HG03342 (cell line): ENCODE results near the gene CYB5R3.
"Not testable (repeated sequence)": the region's sequence is repeated elsewhere in the genome, so short reads cannot be mapped to it uniquely, and the experiment has no call there.

Experiments
- ATAC-seq: cut with Tn5 transposase; IDR thresholded peaks from one replicate; pipeline ENCODE4 v1.9.1; 2021; ENCODE audit warnings: mild to moderate bottlenecking, moderate library complexity; ENCODE audit not compliant: unreplicated experiment

Gene CYB5R3

DNA sequence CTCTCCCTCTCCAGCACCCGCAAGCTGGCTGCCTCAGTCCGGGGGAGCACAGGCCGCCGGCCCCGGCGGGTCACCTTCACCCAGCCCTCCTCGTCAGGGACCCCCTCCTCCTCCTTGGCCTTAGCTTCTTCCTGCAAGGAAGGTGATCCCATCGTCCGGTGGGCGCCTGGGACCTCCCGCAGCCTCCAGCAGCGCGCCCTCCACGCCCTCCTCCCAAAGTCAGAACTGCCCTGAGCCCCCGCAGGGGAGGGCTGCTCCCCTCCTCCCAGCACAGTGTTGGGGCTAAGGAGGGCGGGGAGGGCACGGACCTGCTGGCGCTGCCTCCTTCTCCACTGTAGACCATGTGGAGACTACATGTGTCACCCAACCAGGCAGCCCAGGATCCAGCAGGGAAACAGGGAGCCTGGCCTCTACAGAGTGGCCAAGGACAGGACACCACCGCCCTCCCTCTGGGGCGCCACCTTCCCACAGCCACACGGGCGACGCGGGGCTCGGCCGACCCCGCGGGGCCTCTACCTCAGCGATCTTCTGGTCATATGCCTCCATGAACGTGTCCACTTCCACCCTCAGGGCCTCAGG lies 73.1 kb downstream of the CYB5R3 start:
- not testable (repeated sequence) for ATAC-seq

DNA sequence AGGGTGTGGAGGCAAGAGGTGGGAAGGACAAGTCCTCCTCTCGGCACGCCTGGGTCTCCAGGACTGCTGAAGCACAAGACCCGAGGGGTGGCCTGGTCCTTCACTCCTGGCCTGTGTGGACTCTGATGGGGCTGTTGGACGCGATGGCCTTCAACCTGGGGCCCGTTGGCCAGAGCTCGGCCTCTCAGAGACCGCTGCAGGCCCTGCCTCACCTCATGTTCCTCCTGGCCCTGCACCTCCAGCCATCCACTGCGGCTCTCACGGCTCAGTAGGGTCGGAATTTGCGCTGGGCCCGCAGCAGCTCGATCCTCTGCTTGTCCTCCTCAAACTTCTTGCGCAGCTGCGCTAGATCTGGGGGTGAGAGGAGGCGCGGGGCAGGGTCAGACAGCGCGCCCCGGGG lies 74.7 kb downstream of the CYB5R3 start:
- ATAC-seq, result not testable (repeated sequence)

DNA sequence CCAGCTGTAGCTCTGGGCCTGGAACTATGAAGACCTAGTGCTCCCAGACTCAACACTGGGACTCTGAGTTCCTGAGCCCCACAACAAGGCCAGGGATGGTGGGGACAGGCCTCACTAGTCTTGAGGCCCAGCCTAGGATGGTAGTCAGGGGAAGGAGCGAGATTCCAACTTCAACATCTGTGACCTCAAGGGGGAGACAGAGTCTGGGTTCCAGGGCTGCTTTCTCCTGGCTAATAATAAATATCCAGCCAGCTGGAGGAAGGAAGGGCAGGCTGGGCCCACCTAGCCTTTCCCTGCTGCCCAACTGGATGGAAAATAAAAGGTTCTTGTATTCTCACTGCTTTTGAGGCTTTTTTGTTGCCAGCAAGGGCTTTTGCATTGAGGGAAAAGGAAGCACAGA lies 75.1 kb downstream of the CYB5R3 start:
- ATAC-seq, result not testable (repeated sequence)

DNA sequence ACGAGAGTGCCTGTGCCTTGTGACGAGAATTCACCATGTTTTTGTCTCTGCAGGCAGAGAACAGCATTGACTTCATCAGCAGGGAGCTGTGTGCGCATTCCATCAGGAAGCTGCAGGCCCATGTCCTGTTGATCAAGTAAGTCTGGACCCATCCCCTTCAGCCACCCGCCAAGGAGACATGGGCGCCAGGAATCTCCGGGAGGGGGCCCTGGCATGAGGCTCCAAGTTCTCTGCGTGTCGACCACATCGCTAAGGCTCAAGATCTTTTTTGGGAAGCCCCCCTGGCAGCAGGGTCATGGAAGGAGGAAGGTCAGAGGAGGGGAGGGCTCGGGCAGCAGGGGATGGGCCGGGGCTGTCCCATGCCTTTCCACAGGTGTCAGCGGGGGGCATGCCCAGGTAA lies 78.1 kb downstream of the CYB5R3 start:
- ATAC-seq, result not testable (repeated sequence)

DNA sequence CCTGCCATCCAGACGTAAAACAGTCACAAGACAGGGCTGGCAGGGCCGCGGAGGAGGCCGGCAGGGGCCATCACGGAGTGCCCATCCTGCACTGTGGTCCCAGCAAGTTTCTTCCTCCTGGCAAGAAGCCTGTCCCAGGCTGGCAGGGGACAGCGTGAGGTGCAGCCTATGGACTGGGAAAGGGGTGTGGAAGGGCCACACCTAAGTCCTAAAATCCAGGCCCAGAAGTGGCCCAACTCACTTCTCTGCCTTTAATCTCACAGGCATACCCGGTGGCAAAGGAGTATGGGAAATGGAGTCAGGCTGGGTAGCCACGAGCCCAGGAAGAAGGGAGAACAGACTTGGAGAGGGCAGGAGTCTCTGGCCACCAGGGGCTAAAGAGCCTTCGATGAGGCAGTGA lies 78.6 kb downstream of the CYB5R3 start:
- not testable (repeated sequence) for ATAC-seq

DNA sequence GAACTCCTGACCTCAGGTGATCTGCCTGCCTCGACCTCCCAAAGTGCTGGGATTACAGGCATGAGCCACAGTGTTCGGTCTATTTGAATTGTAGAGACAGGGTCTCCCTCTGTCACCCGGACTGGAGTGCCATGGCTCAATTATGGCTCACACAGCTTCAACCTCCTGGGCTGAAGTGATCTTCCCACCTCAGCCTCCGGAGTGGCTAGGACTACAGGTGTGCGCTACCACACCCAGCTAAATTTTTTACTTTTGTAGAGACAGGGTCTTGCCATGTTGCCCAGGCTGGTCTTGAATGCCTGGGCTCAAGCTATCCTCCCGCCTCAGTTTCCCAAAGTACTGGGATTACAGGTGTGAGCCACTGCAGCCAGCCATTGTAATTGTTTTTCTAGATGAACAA lies 81.2 kb downstream of the CYB5R3 start:
- not testable (repeated sequence) for ATAC-seq
